ENCODE measurements around the gene ACP2. TPM values are rescaled to one million over a fixed set of nuclear protein-coding genes. Genes with fewer than 3 reads are reported as not detected.

The ACP2 gene
- total and polyA plus RNA-seq, 9 of the 15 experiments (the other 6 are each of a cell fraction or from before 2014, with no cell fraction given), result 1.9 to 20.0 (median 11.6) TPM

GRCh38 chr11:47269829-47270305 lies 21.3 kb upstream of the ACP2 start, which contains the start of gene MADD:
Gene MADD (plus strand): TSS chr11:47270133.
- peak; percentile 89 for ATAC-seq
- intact Hi-C loops (cut with micrococcal nuclease) (loop anchor here (1.0 kb wide), 2 partner anchors 21 to 138 kb away; partner anchors contain the start of gene SLC39A13), in situ Hi-C loops (cut with MboI) (no loop called here)
- Histone ChIP-seq H3K4me3 (peak within 1 kb of the TSS; percentile 85), H3K36me3 (ENCODE audit: control insufficient read depth, insufficient read depth, low read length) (peaks cover 20% of the 10 kb centered on the region; the same call in 2 of the 3 replicates), H2AFZ (ENCODE audit: low read depth, low read length) (peak within 1 kb of the TSS; percentile 97), H3K27me3 (ENCODE audit: control insufficient read depth in 2 of 2, insufficient read depth in 2 of 2, low read length in 2 of 2) (no peaks in the 10 kb centered on the region), H3K79me2 (ENCODE audit: control insufficient read depth, insufficient read depth, low read length) (peaks cover 47% of the 10 kb centered on the region), H3K9ac (ENCODE audit: insufficient read depth in 1 of 2, low read depth in 2 of 2, low read length in 2 of 2) (peak within 1 kb of the TSS; percentile 80 to 98), H3K9me1 (ENCODE audit: control insufficient read depth, insufficient read depth, low read length) (peaks cover 11% of the 10 kb centered on the region), H3K4me2 (ENCODE audit: insufficient read depth, low read length) (peak within 1 kb of the TSS; percentile 96), H3K9me3 (replicated peaks; ENCODE audit: control insufficient read depth, insufficient read depth, low read depth, low read length) (no peaks in the 10 kb centered on the region), H3K27ac (ENCODE audit: extremely low read depth, low read depth, low read length) (peak within 1 kb of the TSS; percentile 91), H4K20me1 (replicated peaks; ENCODE audit: control insufficient read depth, insufficient read depth, low read length) (peaks cover 26% of the 10 kb centered on the region), H3K4me1 (replicated peaks in 1 of 2; ENCODE audit: control insufficient read depth in 2 of 2, insufficient read depth in 2 of 2, low read length in 2 of 2) (peaks cover 51 to 56% of the 10 kb centered on the region in 2 experiments)
- DNase-seq (ENCODE audit: extremely low read depth in 1 of 4, low spot score in 3 of 4), result peak; percentile 93 to 97 (median 96)
- ChIA-PET CTCF (ENCODE audit: low intra/inter-chr PET ratio) (interaction anchor here (0.8 kb wide), 1 partner anchor 13 kb away, joined by 3 read pairs; no protein-coding TSS in a partner anchor), POLR2A (interaction anchor here (0.5 to 2.2 kb wide), 3 partner anchors 13 to 399 kb away, joined by 3 to 9 read pairs (median 5); partner anchors contain the start of gene ACP2)
- WGBS (ENCODE audit: insufficient coverage, low coverage, missing lambda C conversion rate), result under 1% methylated on average over 24 of the region's 57 CpGs
- no TSS peak for BruUV-seq (replicated peaks)
- FAIRE-seq, result no peak
- TF ChIP-seq SMAD3 (CRISPR knock-in tag; conservative IDR thresholded peaks at IDR 0.05), result no peak
- peak; percentile 6; the same call in 1 of the 2 replicates for TF ChIP-seq ZNF395 (CRISPR knock-in tag; IDR thresholded peaks at IDR 0.05)
- no peak for TF ChIP-seq ZNF511 (CRISPR knock-in tag; IDR thresholded peaks at IDR 0.05)
- peak in 1 of 2 experiments; percentile 88; a peak in 1 of 4 replicates for TF ChIP-seq FOXK2 (conservative IDR thresholded peaks at IDR 0.05 in 1 of 2, IDR thresholded peaks at IDR 0.05 in 1 of 2; ENCODE audit: low read depth in 2 of 2)
- peak; percentile 25 for TF ChIP-seq NEUROD1 (IDR thresholded peaks at IDR 0.05; ENCODE audit: borderline replicate concordance, low read depth, low read length, partially characterized antibody)
- no peak; a peak in 1 of 4 replicates for TF ChIP-seq TEAD1 (CRISPR knock-in tag; IDR thresholded peaks at IDR 0.05)
- no peak for TF ChIP-seq NCOR1 (IDR thresholded peaks at IDR 0.05)
- no peak for TF ChIP-seq PHF20 (IDR thresholded peaks at IDR 0.05; ENCODE audit: partially characterized antibody)
- TF ChIP-seq KLF10 (CRISPR knock-in tag; IDR thresholded peaks at IDR 0.05), result no peak
- TF ChIP-seq SAFB (IDR thresholded peaks at IDR 0.05; ENCODE audit: borderline replicate concordance, low read depth, low read length), result peak; percentile 58; the same call in 1 of the 2 replicates
- TF ChIP-seq ZNF584 (CRISPR knock-in tag; IDR thresholded peaks at IDR 0.05; ENCODE audit: low read depth), result 0 out of 2 replicates have a peak, but pooled peaks have one; percentile 6
- no peak for TF ChIP-seq ELK3 (CRISPR knock-in tag; IDR thresholded peaks at IDR 0.05)
- peak; percentile 26; the same call in 1 of the 2 replicates for TF ChIP-seq SIN3B (IDR thresholded peaks at IDR 0.05; ENCODE audit: low read depth)
- TF ChIP-seq PCBP1 (IDR thresholded peaks at IDR 0.05; ENCODE audit: low read depth, low read length, poor library complexity, severe bottlenecking), result peak; percentile 72
- no peak for TF ChIP-seq MITF (IDR thresholded peaks at IDR 0.05)
- peak; percentile 96 for TF ChIP-seq ATF7 (IDR thresholded peaks at IDR 0.05)
- TF ChIP-seq RCOR1 (IDR thresholded peaks at IDR 0.05; ENCODE audit: borderline replicate concordance in 1 of 2, low read depth in 2 of 2, low read length in 2 of 2), result peak in 1 of 2 experiments; percentile 11; a peak in 1 of 4 replicates

Data from K562 (cell line).